GM19397 (cell line): ENCODE measurements around the gene PARP6.
A peak's percentile ranks its signal among the peaks of the same experiment; 100 is the strongest.

Experiments
- ATAC-seq: cut with Tn5 transposase; IDR thresholded peaks from one replicate; pipeline ENCODE4 v1.9.1; 2021; ENCODE audit warnings: mild to moderate bottlenecking, moderate library complexity; ENCODE audit not compliant: unreplicated experiment

Gene PARP6

GRCh38 chr15:72231833-72232478 is 40.4 kb downstream of the PARP6 start:
- ATAC-seq = no peak

GRCh38 chr15:72231066-72231832 is 41.1 kb downstream of the PARP6 start, which contains the start of gene PKM:
Gene PKM, minus strand, starts transcription at chr15:72231190. Its CDS starts 12,093 bp downstream, at chr15:72219097.
- peak; percentile 46 for ATAC-seq

DNA sequence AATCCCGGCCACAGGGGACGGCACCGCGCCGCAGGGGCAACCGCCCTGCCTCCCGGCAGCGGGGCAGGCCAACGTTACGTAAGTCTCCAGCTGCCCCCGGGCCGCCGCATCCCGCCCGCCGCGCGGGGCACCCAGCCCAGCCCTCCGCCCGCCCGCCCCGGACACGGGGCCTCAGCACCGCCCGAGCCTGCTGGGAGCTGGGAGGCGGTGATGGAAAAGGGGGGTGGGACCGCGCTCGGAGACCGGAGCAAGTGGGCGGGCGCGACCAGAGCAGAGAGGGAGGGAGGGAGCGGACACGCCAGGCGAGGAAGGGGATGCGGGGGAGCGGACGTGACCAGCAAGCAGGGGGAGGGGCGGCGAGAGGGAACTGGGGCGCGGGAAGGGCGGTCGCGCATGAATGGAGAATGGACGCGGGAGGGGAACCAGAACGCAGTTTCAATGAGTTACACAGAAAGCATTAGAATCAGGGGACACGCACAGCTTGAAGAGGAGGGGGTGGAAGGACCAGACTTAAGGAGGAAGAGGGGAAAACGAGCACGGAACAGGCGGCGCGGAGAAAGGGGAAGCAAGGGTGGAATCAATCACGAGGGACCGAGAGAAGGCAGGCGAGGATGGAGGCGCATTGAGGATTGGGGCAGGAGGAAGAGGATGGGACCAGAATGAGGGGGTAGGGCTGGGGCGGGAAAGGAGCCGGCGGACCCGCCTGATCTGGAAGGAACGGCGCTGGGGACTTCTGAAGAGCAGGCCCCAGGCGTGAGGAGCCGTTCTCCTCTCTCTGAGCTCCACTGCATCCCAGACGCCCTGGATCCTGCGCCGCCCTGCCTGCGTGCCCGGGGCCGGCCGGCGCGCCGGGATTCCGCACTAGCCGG is 41.9 kb downstream of the PARP6 start:
- ATAC-seq = no peak

- no peak for ATAC-seq
Measured at GRCh38 chr15:72229947-72230196, 42.5 kb downstream of the PARP6 start.

DNA sequence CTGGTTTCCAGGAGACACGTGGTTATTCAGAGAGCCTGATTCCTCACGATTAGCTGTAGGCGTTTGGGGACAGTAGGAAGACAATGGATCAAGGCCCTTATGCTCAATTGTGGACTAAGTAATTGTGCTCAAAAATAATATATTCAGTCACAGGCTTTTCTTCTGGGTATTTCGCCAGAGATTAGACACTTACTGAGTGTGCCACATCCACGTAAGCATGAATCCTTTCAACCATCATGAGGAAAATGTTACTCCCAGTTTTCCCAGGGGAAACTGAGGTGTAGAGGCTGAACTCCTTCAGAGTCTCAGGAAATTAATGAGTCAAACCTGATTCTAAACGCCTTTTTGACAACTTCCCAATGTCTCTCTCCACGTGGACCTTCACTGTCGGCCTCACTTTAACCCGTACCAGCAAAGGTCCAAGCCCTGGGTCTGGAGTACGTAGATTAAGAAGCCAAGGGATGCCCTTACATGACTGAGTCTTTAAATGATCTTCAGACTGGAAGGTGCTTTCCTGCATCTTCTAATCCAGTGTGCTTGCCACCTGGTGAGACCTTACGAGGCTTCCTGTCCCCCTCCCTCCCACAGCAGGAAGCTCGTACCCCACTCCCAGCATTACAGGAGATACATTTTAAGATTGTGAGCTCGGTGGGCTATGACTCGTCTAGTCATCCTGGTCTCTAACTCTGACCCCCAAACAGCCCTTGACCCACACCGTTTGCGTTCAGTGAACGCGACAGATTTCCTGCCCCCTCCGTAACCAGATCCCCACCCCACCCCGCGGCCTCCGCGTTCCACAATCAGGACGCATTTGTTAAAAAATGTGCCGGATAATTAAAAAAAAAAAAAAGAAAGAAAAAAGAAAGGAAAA is 43.0 kb downstream of the PARP6 start:
- no peak for ATAC-seq

GRCh38 chr15:72227720-72228119 is 44.6 kb downstream of the PARP6 start:
- no peak for ATAC-seq

GRCh38 chr15:72227192-72227586 is 45.2 kb downstream of the PARP6 start:
- ATAC-seq = no peak

DNA sequence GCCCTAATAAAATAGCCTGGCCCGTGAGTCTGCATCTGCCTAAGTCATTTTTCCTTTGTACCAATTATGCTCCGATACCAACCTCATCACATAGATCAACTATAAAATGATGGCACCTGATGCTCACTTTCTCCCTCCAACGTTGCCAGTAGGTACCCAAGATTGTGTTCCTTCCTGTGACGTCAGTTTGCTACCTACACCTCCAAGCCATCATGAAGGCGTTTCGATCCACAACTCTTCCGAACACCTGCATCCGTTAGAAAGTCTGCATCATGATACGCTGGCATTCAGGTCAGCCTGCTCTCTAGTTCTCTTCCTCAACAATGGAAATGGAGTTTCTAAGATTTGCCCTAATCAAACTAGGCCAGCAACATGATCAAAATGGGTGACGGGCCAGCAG is 49.1 kb downstream of the PARP6 start:
- no peak for ATAC-seq

DNA sequence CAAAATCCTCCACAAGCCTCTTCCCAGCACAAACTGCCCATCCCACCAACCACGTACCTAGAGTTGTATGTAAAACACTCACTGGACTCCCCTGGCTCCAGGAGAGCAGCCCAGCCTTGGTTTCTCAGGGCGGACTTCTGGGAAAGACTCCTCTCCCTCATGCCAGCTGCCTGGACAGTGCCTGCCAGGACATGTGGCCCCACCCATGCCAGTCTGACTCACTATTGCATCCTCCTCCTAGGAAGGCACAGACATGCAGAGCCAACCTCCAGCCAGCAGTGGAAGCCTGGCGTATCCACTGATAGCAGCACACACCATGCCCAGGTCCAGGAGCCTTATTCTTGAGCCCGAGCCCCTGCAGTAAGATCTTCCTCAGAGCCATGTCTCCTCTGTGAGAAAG is 50.0 kb downstream of the PARP6 start:
- ATAC-seq = no peak

DNA sequence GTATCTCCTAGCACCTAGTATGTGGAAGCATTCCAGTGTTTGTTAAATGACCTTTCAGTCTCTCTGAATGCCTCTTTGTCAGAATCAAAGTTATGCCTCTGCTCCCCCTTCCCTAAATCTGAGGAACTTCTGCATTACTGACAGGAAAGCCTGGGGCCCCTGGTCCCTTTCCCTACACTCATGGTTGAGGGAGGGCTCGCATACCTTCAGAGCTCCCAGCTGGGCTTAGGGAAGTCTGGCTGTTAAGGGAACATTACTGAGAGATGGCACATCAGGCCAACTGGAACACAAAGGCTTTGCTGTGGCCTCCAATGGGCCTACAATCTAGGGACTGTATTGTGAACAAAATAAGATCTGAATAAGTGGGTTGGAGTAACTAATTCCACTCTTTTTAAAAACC is 51.7 kb downstream of the PARP6 start:
- ATAC-seq = no peak

DNA sequence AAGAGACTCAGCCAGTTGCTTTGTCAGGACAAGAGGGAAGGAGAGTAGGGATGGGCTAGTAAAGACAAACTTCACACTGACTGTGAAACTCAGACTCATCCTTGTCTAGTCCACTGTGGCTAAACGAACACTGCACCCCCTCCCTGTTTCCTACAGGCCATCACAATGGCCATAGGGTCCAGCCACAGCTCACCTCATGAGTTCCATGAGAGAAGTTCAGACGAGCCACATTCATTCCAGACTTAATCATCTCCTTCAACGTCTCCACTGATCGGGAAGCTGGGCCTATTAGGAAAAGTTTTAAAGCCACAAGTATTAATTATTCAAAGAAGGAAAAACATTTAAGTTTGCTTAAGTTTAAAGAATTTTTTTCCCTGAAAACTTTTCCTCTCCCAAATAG is 55.1 kb downstream of the PARP6 start:
- no peak for ATAC-seq

DNA sequence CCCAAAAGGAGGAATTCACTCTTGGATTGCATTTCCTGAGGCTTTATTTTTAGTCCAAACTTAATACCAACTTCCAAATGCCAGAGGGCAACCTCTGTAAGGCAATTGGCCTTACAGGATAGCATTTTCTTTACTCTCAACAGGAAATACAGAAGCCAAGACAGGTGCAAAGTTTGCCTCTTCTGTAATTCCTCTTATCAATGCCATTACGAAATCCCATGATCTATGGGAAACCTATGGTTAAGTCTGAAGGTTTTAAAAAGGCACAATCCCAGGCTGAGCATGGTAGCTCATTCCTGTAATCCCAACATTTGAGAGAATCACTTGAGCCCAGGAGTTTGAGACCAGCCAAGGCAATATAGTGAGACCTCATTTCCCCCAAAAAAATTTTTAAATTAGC is 56.3 kb downstream of the PARP6 start:
- no peak for ATAC-seq

GRCh38 chr15:72207558-72208085 is 64.7 kb downstream of the PARP6 start:
- no peak for ATAC-seq

GRCh38 chr15:72206677-72207000 is 65.7 kb downstream of the PARP6 start:
- no peak for ATAC-seq

DNA sequence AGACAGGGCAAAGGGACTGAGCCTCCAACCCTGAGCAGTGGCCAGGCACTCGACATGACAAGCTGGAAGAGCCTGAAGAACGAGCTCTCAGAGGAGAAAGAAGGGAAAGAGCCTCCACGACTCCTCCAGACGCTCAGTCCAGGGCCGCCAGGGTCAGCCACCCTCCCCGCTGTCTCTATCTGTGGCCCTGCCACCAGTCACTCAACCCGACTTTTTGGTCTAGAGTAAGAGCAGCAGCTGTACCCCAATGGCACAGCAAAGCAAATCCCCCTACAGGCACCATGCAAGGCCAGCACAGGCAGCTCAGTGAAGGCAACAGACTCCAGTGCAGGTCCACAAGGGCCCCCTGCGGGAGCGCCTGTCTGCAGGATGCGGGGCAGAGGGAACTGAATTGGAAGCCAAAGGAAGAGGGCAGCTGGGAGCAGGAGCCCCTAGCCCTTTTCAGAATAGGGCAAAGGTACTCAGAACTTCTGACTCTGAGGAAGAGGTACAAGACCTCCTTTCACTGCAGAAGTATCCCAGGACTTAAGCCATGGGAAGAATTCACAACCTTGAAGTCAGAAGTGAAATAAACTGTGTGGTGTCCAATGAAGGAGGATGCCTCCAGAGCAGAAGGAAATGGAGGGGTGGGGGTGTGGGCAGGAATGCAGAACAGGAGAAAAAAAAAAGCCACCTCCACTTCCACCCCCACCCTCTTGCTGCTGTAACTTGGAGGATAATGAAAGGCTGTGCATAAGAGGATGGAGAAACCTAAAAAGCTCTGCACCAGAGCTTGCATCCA is 66.3 kb downstream of the PARP6 start:
- no peak for ATAC-seq

- ATAC-seq = no peak
Measured at GRCh38 chr15:72205273-72205672, 67.1 kb downstream of the PARP6 start.

DNA sequence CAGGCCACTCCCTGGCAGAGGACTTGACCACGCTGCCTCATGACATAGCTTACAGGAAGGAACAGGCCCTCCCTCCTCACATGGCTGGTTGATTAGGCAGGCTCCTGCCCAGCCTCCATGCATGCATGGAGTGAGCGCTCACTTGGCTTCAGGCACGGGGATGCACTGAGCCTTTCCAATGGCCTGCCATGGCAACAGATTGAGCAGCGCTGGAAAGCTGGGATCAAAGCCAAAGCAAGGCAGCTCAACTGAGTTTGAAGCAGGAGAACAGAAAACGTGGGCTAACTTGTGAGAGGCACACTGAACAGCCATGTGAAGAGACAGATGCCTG is 68.9 kb downstream of the PARP6 start:
- ATAC-seq = no peak

- ATAC-seq = no peak
Measured at GRCh38 chr15:72202801-72203506, 69.4 kb downstream of the PARP6 start.

DNA sequence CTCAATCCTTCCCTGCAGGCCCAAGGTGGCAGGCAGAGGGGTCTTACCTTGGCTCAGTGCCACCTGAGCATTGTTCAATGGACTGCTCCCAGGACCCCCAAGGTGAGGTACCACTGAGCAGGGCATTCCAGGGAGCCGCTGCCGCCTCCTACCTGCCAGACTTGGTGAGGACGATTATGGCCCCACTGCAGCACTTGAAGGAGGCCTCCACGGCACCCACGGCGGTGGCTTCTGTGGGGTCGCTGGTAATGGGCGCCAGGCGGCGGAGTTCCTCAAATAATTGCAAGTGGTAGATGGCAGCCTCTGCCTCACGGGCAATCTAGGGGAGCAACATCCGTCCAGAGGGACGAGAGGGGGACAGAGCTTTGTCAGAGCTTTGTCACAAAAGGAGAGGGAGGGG is 70.1 kb downstream of the PARP6 start:
- no peak for ATAC-seq
